GM12878 (cell line): ENCODE results near the gene RNMT. TPM values are rescaled to one million over a fixed set of nuclear protein-coding genes. Genes with fewer than 3 reads are reported as not detected.
"Not testable (repeated sequence)": the region's sequence is repeated elsewhere in the genome, so short reads cannot be mapped to it uniquely, and the experiment has no call there.

Source experiments
- ATAC-seq: fragments of 200-7000 bp; cut with Tn5 transposase; 3 replicates; pipeline ENCODE4 v1.9.1; 2020; ENCODE audit warnings: mild to moderate bottlenecking, moderate library complexity
- BruUV-seq: library from RNA; stranded (reverse); fragments of 400-500 nt; replicated peaks from 2 replicates; lab custom pipeline; 2021; lab: Mats Ljungman, UMichigan
- CTCF ChIA-PET: fragments of 300-600 bp; sonication (Branson Sonifier 250); formaldehyde crosslinking; extraction: SDS; loops from one replicate; lab custom pipeline; 2021; ENCODE audit warnings: inconsistent platforms; lab: Yijun Ruan, JAX
- POLR2A ChIA-PET: fragments of 350-600 bp; formaldehyde crosslinking; extraction: SDS; loops from one replicate; lab custom pipeline; 2021; ENCODE audit warnings: inconsistent platforms; lab: Charles Lee
- RAD21 ChIA-PET: fragments of 300-600 bp; sonication (Branson Sonifier 250); formaldehyde crosslinking; loops from one replicate; lab custom pipeline; 2023; ENCODE audit warnings: antibody characterized with exemption; ENCODE audit not compliant: unreplicated experiment; lab: Charles Lee
- SMC1A ChIA-PET: fragments of 300-600 bp; sonication (Branson Sonifier 250); formaldehyde crosslinking; loops from one replicate; lab custom pipeline; 2023; ENCODE audit not compliant: unreplicated experiment, uncharacterized antibody; lab: Charles Lee
- DNase-seq: peaks from one replicate; pipeline ENCODE4 v3.0.0-alpha.2; 2011; ENCODE audit warnings: low read depth, low spot score
- FAIRE-seq: peaks from 3 replicates; lab custom pipeline; 2011; peaks lifted over from hg19 to GRCh38; lab: Jason Lieb, UNC
- H2AFZ ChIP-seq: 2 replicates; pipeline ENCODE4 v1.6.0; 2011; ENCODE audit warnings: low read depth, low read length, control low read depth; ENCODE audit not compliant: control insufficient read depth
- H3K27ac ChIP-seq: 2 replicates; pipeline ENCODE4 v1.5.1; 2011; ENCODE audit warnings: control low read depth; ENCODE audit not compliant: control insufficient read depth, insufficient read depth
- H3K27me3 ChIP-seq, 2 experiments: replicated peaks in 1 of 2; 2 replicates each; pipeline versions ENCODE4 v1.6.0 to v1.6.1; 2011; ENCODE audit warnings: low read length in 1 of 2; ENCODE audit not compliant: control insufficient read depth in 2 of 2, insufficient read depth in 2 of 2
- H3K36me3 ChIP-seq, 2 experiments: 2 replicates each; pipeline ENCODE4 v1.5.1; 2011; ENCODE audit warnings: low read length in 1 of 2; ENCODE audit not compliant: control insufficient read depth in 2 of 2, insufficient read depth in 2 of 2
- H3K4me1 ChIP-seq: 2 replicates; pipeline ENCODE4 v1.6.1; 2011; ENCODE audit warnings: mild to moderate bottlenecking, low read length, moderate library complexity, mixed read lengths; ENCODE audit not compliant: control insufficient read depth, insufficient read depth
- H3K4me2 ChIP-seq: 2 replicates; pipeline ENCODE4 v1.6.0; 2011; ENCODE audit warnings: control low read depth; ENCODE audit not compliant: control insufficient read depth, insufficient read depth
- H3K4me3 ChIP-seq: fragments of 200-600 bp; sonication (generic); 2 replicates; pipeline ENCODE4 v1.5.1; 2016
- H3K79me2 ChIP-seq: 2 replicates; pipeline ENCODE4 v1.6.0; 2011; ENCODE audit warnings: low read length; ENCODE audit not compliant: control insufficient read depth, insufficient read depth
- H3K9ac ChIP-seq: 2 replicates; pipeline ENCODE4 v1.8.0; 2011; ENCODE audit warnings: low read length, control low read depth, mixed read lengths; ENCODE audit not compliant: control insufficient read depth, insufficient read depth
- H3K9me3 ChIP-seq: replicated peaks from 3 replicates; pipeline ENCODE4 v1.5.1; 2011; ENCODE audit warnings: mild to moderate bottlenecking, low read length; ENCODE audit not compliant: control insufficient read depth, insufficient read depth
- H4K20me1 ChIP-seq: 2 replicates; pipeline ENCODE4 v1.6.0; 2011; ENCODE audit not compliant: control insufficient read depth, insufficient read depth
- MTA2 ChIP-seq: fragments of 450-650 bp; IDR thresholded peaks from 2 replicates; pipeline ENCODE4 v1.6.1; 2016; ENCODE audit warnings: low read depth, mild to moderate bottlenecking, moderate library complexity
- NR2F1 ChIP-seq: fragments of 450-650 bp; conservative IDR thresholded peaks from 2 replicates; pipeline ENCODE4 v1.6.1; 2017; ENCODE audit warnings: mild to moderate bottlenecking
- POLR2A ChIP-seq: IDR thresholded peaks from 2 replicates; pipeline ENCODE4 v1.6.1; 2011; ENCODE audit warnings: low read depth, mild to moderate bottlenecking, low read length
- POLR2AphosphoS5 ChIP-seq: IDR thresholded peaks from 2 replicates; pipeline ENCODE4 v1.6.1; 2011; ENCODE audit warnings: mild to moderate bottlenecking, low read length, inconsistent platforms
- REST ChIP-seq: IDR thresholded peaks from 2 replicates; pipeline ENCODE4 v1.6.1; 2012; ENCODE audit warnings: mild to moderate bottlenecking, low read depth, low read length
- SPI1 ChIP-seq: IDR thresholded peaks from 2 replicates; pipeline ENCODE4 v1.6.1; 2011; ENCODE audit warnings: low read depth, mild to moderate bottlenecking, low read length, moderate library complexity, borderline replicate concordance; ENCODE audit not compliant: insufficient read depth
- TAF1 ChIP-seq: IDR thresholded peaks from 2 replicates; pipeline ENCODE4 v1.6.1; 2011; ENCODE audit warnings: mild to moderate bottlenecking, low read depth, low read length, borderline replicate concordance
- ZBTB33 ChIP-seq: fragments of 450-650 bp; IDR thresholded peaks from 2 replicates; pipeline ENCODE4 v1.6.1; 2017; ENCODE audit warnings: mild to moderate bottlenecking
- ZNF217 ChIP-seq: fragments of 450-650 bp; IDR thresholded peaks from 2 replicates; pipeline ENCODE4 v1.6.1; 2017; ENCODE audit warnings: antibody characterized with exemption, mild to moderate bottlenecking
- WGBS: methylation state at CpG from one replicate; pipeline ENCODE4 v1.1.6; 2016; ENCODE audit warnings: low lambda C conversion rate; ENCODE audit not compliant: insufficient replicate concordance, insufficient coverage; ENCODE audit errors: missing lambda C conversion rate; 5-methylcytosine and 5-hydroxymethylcytosine counted together
- in situ Hi-C: fragments of 300-500 bp; cut with MboI; formaldehyde crosslinking; loops from 9 replicates; pipeline ENCODE4 v1.14.3; 2018; ENCODE audit warnings: mixed read lengths
- intact Hi-C: fragments of 100-400 bp; cut with micrococcal nuclease; formaldehyde crosslinking; loops from one replicate; pipeline ENCODE4 v1.14.2; 2022; ENCODE audit not compliant: unreplicated experiment
- polyA plus RNA-seq, 11 experiments: library from polyadenylated mRNA; depleted of rRNA in 4 of 11; unstranded in 6 of 11; stranded (reverse) in 5 of 11; fragments of >200 nt; fragmentation: Nextera tagmentation in 4 of 11; fragmentation: Illumina TruSeq in 1 of 11; extraction: Ambion mirVana in 4 of 11; extraction: Trizol in 1 of 11; gene quantifications; 1 replicate in 1 of 11; 2 replicates in 10 of 11; pipeline versions ENCODE4 v1.2.1 to v1.2.3, GENCODE V29; 2011 to 2016; ENCODE audit warnings: inconsistent platforms in 2 of 11, missing spikeins in 2 of 11, low read depth in 1 of 11
- total RNA-seq, 4 experiments: library from RNA; depleted of rRNA in 3 of 4; stranded (reverse); fragments of >200 nt in 3 of 4; fragmentation: Illumina TruSeq in 1 of 4; extraction: Trizol in 1 of 4; gene quantifications; 2 replicates each; pipeline versions ENCODE4 v1.2.1 to v1.2.3, GENCODE V29; 2013 to 2021

RNMT gene
- total and polyA plus RNA-seq, 10 of the 15 experiments (the other 5 are each of a cell fraction or from before 2014, with no cell fraction given): 18.1 to 63.2 (median 38.8) TPM

GRCh38 chr18:13746633-13747032, 20.2 kb downstream of the RNMT start:
- H3K4me1 ChIP-seq: no peaks in the 10 kb centered on the region
- TF ChIP-seq TAF1 (no peak), POLR2A (no peak), MTA2 (no peak), REST (no peak), ZNF217 (no peak), SPI1 (no peak), ZBTB33 (no peak), POLR2AphosphoS5 (no peak), NR2F1 (no peak)
- no peaks in the 10 kb centered on the region for H4K20me1 ChIP-seq
- no peak overlapping the region for H2AFZ ChIP-seq
- no peaks in the 10 kb centered on the region for H3K9me3 ChIP-seq
- ATAC-seq: no peak
- H3K36me3 ChIP-seq: peaks cover 0 to 25% of the 10 kb centered on the region in 2 experiments
- intact Hi-C loops (no loop called here), in situ Hi-C loops (no loop called here)
- no peaks in the 10 kb centered on the region for H3K27me3 ChIP-seq
- WGBS: 98% methylated on average over 3 of the region's 3 CpGs
- no peak for FAIRE-seq
- BruUV-seq: no TSS peak
- POLR2A ChIA-PET: no interaction called here
- CTCF ChIA-PET: interaction anchor here (1.0 kb wide), 1 partner anchor 15 kb away, joined by 3 read pairs; no protein-coding TSS in a partner anchor
- H3K79me2 ChIP-seq: no peaks in the 10 kb centered on the region
- H3K4me3 ChIP-seq: no peak overlapping the region
- SMC1A ChIA-PET: no interaction called here
- RAD21 ChIA-PET: no interaction called here
- H3K27ac ChIP-seq: no peak overlapping the region
- no peak overlapping the region for H3K9ac ChIP-seq
- no peak overlapping the region for H3K4me2 ChIP-seq
- DNase-seq: no peak

- SMC1A ChIA-PET, POLR2A ChIA-PET, in situ Hi-C loops, H2AFZ ChIP-seq, H3K27me3 ChIP-seq, CTCF ChIA-PET, H3K27ac ChIP-seq, H3K9me3 ChIP-seq, H3K4me2 ChIP-seq, intact Hi-C loops, FAIRE-seq, H3K4me3 ChIP-seq, ATAC-seq, H3K79me2 ChIP-seq, BruUV-seq, H3K9ac ChIP-seq, H3K4me1 ChIP-seq, RAD21 ChIA-PET, H4K20me1 ChIP-seq, DNase-seq: not testable (repeated sequence)
- WGBS: 96% methylated on average over 3 of the region's 3 CpGs
- peaks cover 0 to 27% of the 10 kb centered on the region in 2 experiments; a peak in 2 of 4 replicates for H3K36me3 ChIP-seq
Measured at GRCh38 chr18:13751599-13751998, 25.1 kb downstream of the RNMT start.
